Endothelial cell (in vitro differentiated cells): ENCODE measurements around the gene LTC4S. TPM values are rescaled to one million over a fixed set of nuclear protein-coding genes. Genes with fewer than 3 reads are reported as not detected.

ENCODE experiments used
- DNase-seq: peaks from one replicate; pipeline ENCODE4 v3.0.0; 2021; ENCODE audit warnings: low spot score
- H3K27ac Mint-ChIP-seq: one replicate; pipeline ENCODE4 v1.8.0; 2021; ENCODE audit warnings: mixed read lengths, inconsistent platforms; ENCODE audit not compliant: unreplicated experiment
- H3K27me3 Mint-ChIP-seq: one replicate; pipeline ENCODE4 v1.8.0; 2021; ENCODE audit warnings: mild to moderate bottlenecking, moderate library complexity, mixed read lengths, inconsistent platforms; ENCODE audit not compliant: unreplicated experiment
- H3K36me3 Mint-ChIP-seq: one replicate; pipeline ENCODE4 v1.8.0; 2021; ENCODE audit warnings: mild to moderate bottlenecking, low read depth, mixed read lengths, inconsistent platforms; ENCODE audit not compliant: unreplicated experiment
- H3K4me1 Mint-ChIP-seq: one replicate; pipeline ENCODE4 v1.8.0; 2021; ENCODE audit warnings: mild to moderate bottlenecking, mixed read lengths, inconsistent platforms; ENCODE audit not compliant: unreplicated experiment
- H3K4me3 Mint-ChIP-seq: one replicate; pipeline ENCODE4 v1.8.0; 2021; ENCODE audit warnings: mild to moderate bottlenecking, mixed read lengths, inconsistent platforms; ENCODE audit not compliant: unreplicated experiment
- H3K9me3 Mint-ChIP-seq: one replicate; pipeline ENCODE4 v1.8.0; 2021; ENCODE audit warnings: mixed read lengths, inconsistent platforms; ENCODE audit not compliant: unreplicated experiment
- total RNA-seq: library from RNA; stranded (reverse); fragmentation: NEBNext Ultra II Directional; extraction: Animal tissue kit (Norgen Biotek cat#: 25700); gene quantifications from one replicate; pipeline ENCODE4 v1.2.1, GENCODE V29; 2021; ENCODE audit not compliant: unreplicated experiment
- TF ChIP-seq, protein P1 (sequence below): fragments of 200-600 bp; sonication (generic); IDR thresholded peaks from one replicate; pipeline ENCODE4 v1.5.0; 2021; ENCODE audit warnings: antibody characterized with exemption; ENCODE audit not compliant: unreplicated experiment

Gene LTC4S
- total RNA-seq, 1 donor from 2014 or later = 1.0 TPM

DNA sequence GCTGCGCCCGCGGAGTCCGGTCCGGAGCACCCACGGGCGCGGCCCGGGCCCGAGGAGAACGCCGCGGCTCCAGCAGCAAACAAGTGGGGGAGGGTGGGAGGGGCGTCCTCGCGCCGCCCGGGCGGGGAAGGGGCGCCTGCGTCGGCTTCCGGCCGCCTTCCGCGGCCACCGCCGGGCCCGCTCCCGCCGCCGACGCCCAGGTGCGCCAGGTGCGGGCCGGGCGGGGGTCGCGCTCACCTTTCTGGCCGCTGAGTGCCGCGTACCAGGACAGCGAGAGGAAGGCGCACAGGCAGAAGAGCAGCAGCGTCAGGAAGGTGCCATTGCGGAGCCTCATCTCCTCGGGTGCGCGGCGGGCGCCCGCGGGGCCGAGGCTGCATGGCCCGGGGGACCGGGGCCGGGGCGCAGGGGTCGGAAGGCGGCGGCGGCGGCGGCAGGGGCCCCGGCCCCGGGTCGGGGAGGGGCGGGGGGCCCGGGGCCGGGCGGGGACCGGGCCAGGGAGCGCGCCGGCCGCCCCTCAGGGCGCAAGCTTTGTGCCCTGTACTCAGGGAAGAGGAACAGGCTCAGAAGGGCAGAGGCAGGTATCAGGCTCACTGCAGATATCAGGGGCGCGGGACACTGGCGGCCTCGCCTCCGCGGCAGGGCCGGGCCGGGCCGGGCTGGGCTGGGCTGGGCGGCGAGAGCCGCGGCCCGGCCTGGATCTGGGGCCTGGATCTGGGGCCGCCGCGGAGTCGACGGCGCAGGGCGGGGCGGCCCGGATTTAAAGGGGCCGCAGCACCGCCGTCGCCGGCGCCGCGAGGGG, 12.7 kb downstream of the LTC4S start, which contains the start of gene MGAT4B:
TSS of gene MGAT4B (minus strand) at position 617 of the 799 bp plus-strand sequence. CDS start at position 334, 283 bp downstream.
- TF ChIP-seq, protein P1, sequence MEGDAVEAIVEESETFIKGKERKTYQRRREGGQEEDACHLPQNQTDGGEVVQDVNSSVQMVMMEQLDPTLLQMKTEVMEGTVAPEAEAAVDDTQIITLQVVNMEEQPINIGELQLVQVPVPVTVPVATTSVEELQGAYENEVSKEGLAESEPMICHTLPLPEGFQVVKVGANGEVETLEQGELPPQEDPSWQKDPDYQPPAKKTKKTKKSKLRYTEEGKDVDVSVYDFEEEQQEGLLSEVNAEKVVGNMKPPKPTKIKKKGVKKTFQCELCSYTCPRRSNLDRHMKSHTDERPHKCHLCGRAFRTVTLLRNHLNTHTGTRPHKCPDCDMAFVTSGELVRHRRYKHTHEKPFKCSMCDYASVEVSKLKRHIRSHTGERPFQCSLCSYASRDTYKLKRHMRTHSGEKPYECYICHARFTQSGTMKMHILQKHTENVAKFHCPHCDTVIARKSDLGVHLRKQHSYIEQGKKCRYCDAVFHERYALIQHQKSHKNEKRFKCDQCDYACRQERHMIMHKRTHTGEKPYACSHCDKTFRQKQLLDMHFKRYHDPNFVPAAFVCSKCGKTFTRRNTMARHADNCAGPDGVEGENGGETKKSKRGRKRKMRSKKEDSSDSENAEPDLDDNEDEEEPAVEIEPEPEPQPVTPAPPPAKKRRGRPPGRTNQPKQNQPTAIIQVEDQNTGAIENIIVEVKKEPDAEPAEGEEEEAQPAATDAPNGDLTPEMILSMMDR = no peak
- Mint-ChIP-seq H3K4me3 (peak within 1 kb of the TSS; percentile 87), H3K9me3 (no peaks in the 10 kb centered on the region), H3K27ac (no peak within 1 kb of the TSS), H3K36me3 (peaks cover 11% of the 10 kb centered on the region), H3K27me3 (peaks cover 11% of the 10 kb centered on the region), H3K4me1 (peaks cover 8% of the 10 kb centered on the region)
- DNase-seq = peak; percentile 58

DNA sequence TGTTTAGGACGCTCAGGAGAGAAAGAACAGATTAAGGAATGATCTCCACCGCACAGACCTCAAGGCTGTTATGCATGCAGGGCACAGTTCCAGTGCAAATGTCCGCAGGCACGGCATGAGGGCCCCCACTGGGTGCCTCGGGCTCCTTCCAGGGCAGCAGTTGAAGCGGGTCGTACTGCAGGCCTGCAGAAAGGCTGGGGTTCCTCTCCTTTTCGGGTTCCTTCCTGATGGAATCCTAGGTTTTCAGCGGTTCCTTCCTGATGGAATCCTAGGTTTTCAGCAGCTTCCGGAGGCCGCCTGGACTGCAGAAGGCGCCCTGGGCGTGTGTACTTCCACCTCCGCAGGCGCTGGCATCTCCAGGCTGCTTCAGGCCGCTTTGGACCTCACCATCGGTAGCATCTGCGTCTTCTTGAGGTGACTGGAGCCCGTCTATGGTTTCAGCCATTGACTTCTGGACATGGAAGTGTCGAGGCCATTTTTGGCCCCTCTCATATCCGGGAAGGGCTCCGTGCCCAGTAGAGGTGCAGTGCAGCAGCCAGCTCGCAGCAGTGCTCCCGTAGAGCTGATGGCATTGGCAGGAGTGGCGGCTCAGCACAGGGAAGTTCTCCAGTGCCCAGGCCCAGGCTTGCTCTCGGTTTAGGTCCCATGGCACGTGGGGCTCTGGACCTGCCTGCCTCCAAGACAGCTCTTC, 18.5 kb downstream of the LTC4S start:
- Mint-ChIP-seq H3K27ac (no peak overlapping the region), H3K4me3 (peak overlapping the region; percentile 25), H3K27me3 (peaks cover 2% of the 10 kb centered on the region), H3K36me3 (peaks cover 7% of the 10 kb centered on the region), H3K9me3 (no peaks in the 10 kb centered on the region), H3K4me1 (peaks cover 3% of the 10 kb centered on the region)
- no peak for DNase-seq
- TF ChIP-seq, protein P1 = no peak

DNA sequence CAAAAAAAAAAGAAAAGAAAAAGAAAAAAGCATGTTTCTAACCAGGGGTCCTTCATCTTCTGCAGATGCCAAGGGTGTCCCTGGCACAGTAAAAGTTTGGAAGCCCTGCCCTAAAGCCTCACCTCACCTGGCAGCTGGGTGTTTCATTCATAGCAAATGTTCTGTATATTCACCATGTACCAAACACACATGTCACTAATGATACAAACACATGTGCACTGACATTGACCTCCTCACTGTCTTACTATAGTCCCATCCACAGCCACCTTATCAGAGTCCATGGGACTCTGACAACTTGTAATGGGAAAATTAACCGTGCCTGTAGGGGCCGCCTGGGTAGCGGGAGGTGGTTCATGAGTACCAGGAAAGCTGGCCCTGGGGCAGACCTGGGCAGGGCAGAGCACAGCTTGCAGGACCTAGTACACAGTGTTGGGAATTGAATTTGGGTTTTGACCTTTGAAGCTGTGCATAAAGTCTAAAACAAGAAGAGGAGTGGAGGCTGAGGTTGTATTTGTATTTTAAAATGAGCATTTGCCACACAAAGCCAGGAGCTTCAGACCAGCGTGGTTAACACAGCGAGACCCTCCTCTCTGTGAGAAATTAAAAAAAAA, 19.3 kb downstream of the LTC4S start:
- Mint-ChIP-seq H3K27ac (no peak overlapping the region), H3K9me3 (no peaks in the 10 kb centered on the region), H3K4me1 (peaks cover 3% of the 10 kb centered on the region), H3K4me3 (no peak overlapping the region), H3K36me3 (peaks cover 7% of the 10 kb centered on the region), H3K27me3 (no peaks in the 10 kb centered on the region)
- TF ChIP-seq, protein P1 = no peak
- no peak for DNase-seq

DNA sequence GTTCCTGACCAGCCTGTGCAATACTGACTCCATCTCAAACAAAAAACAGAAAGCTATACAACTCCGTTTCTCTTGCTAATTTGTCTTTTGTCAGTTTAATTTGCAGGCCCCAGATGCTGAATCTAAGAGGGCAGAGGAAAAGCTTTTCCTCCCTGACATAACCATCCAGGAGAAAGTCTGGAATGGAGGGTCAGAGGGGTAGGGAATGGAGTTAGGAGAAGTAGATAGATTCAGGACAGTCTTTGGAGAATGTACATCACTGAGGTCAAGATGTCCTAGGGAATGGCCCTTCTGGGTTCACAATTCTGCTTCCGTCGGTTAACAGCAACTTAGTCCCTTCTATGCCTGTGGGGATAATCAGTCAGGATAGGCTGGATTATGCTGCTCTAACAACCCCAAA, 20.3 kb downstream of the LTC4S start:
- peaks cover 7% of the 10 kb centered on the region for H3K36me3 Mint-ChIP-seq
- no peak for DNase-seq
- H3K9me3 Mint-ChIP-seq = no peaks in the 10 kb centered on the region
- H3K4me1 Mint-ChIP-seq = peaks cover 3% of the 10 kb centered on the region
- no peaks in the 10 kb centered on the region for H3K27me3 Mint-ChIP-seq
- TF ChIP-seq, protein P1 = no peak
- peak overlapping the region; percentile 25 for H3K4me3 Mint-ChIP-seq
- H3K27ac Mint-ChIP-seq = no peak overlapping the region
